ENCODE measurements around the gene ZNF641. TPM values are rescaled to one million over a fixed set of nuclear protein-coding genes. Genes with fewer than 3 reads are reported as not detected.

The ZNF641 gene
- total RNA-seq, 2 donors from 2014 or later: 9.2 to 17.1 TPM

- no peak for TF ChIP-seq POLR2A (IDR thresholded peaks at IDR 0.05)
- no peak for TF ChIP-seq CTCF (IDR thresholded peaks at IDR 0.05)
- Histone ChIP-seq H3K36me3 (replicated peaks in 1 of 2; ENCODE audit: insufficient read depth in 1 of 2, low read depth in 2 of 2) (no peaks in the 10 kb centered on the region), H3K27me3 (no peaks in the 10 kb centered on the region), H3K4me3 (no peak overlapping the region), H3K27ac (no peak overlapping the region), H3K4me1 (no peaks in the 10 kb centered on the region), H3K9me3 (peaks cover 0 to 5% (median 0%) of the 10 kb centered on the region in 3 donors)
- 65 to 67% methylated on average over 2 of the region's 2 CpGs for WGBS, 2 donors
- intact Hi-C loops (cut with DNase I): no loop called here
- DNase-seq: no peak
- no peak for ATAC-seq
These were observed 15.4 kb upstream of the ZNF641 start for GRCh38 chr12:48366131-48366530.

GRCh38 chr12:48361664-48362339 lies 11.1 kb upstream of the ZNF641 start:
- H3K27ac ChIP-seq: no peak overlapping the region
- H3K4me1 ChIP-seq: no peaks in the 10 kb centered on the region
- no peaks in the 10 kb centered on the region for H3K9me3 ChIP-seq
- no peak for DNase-seq
- intact Hi-C loops (cut with DNase I): no loop called here
- no peaks in the 10 kb centered on the region for H3K27me3 ChIP-seq
- no peaks in the 10 kb centered on the region for H3K36me3 ChIP-seq (replicated peaks in 1 of 2; ENCODE audit: insufficient read depth in 1 of 2, low read depth in 2 of 2)
- no peak overlapping the region for H3K4me3 ChIP-seq
- WGBS, 2 donors: 68 to 72% methylated on average over 2 of the region's 2 CpGs
- no peak for TF ChIP-seq POLR2A (IDR thresholded peaks at IDR 0.05)
- TF ChIP-seq CTCF (IDR thresholded peaks at IDR 0.05): no peak
- ATAC-seq: no peak

DNA sequence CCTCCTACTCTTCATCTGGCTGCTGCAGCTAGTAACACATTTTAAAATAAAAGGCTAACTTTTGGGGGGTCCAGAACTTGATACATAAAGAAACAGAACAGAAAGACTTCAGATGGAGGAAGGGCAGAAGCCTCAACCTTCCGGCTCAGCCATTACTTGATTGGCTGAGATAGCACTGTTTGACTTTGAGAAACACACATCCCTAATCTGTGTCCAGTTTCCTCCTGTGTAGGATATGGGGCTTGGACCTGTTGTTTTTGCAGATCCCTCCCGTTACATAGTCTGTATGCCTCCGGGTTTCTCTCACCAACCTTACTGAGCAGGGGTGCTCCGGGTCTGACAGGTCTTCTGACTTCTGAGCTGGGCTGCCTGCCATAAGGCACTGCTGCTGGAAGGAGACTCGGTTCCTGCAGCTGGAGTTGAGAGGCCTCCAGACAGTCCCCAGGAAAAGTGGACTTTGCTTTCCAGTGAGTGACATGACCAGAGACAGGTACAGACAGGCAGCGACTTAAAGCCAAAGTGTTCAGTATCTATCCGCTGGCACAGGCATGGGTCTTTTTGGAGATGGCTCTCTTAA lies 8.3 kb upstream of the ZNF641 start:
- TF ChIP-seq POLR2A (IDR thresholded peaks at IDR 0.05): no peak
- TF ChIP-seq CTCF (IDR thresholded peaks at IDR 0.05): no peak
- ATAC-seq (peak; percentile 40), DNase-seq (peak in 3 of 4 donors; percentile 28 to 67 (median 30))
- WGBS, 2 donors: 43 to 57% methylated on average over 7 of the region's 7 CpGs
- Histone ChIP-seq H3K4me3 (no peak overlapping the region), H3K4me1 (no peaks in the 10 kb centered on the region), H3K27ac (no peak overlapping the region), H3K27me3 (no peaks in the 10 kb centered on the region), H3K36me3 (replicated peaks in 1 of 2; ENCODE audit: insufficient read depth in 1 of 2, low read depth in 2 of 2) (no peaks in the 10 kb centered on the region), H3K9me3 (no peaks in the 10 kb centered on the region)
- intact Hi-C loops (cut with DNase I): no loop called here

- Histone ChIP-seq H3K27ac (no peak overlapping the region), H3K4me1 (peaks cover 13% of the 10 kb centered on the region), H3K4me3 (no peak overlapping the region), H3K36me3 (replicated peaks in 1 of 2; ENCODE audit: insufficient read depth in 1 of 2, low read depth in 2 of 2) (no peaks in the 10 kb centered on the region), H3K9me3 (no peaks in the 10 kb centered on the region), H3K27me3 (no peaks in the 10 kb centered on the region)
- 70 to 77% methylated on average over 6 of the region's 6 CpGs for WGBS, 2 donors
- intact Hi-C loops (cut with DNase I): no loop called here
- ATAC-seq (no peak), DNase-seq (no peak)
- TF ChIP-seq CTCF (IDR thresholded peaks at IDR 0.05) (no peak), POLR2A (IDR thresholded peaks at IDR 0.05) (no peak)
These were observed 5.5 kb upstream of the ZNF641 start for GRCh38 chr12:48356041-48356768.
